ENCODE measurements around the gene SERPINA9.

Gene SERPINA9

DNA sequence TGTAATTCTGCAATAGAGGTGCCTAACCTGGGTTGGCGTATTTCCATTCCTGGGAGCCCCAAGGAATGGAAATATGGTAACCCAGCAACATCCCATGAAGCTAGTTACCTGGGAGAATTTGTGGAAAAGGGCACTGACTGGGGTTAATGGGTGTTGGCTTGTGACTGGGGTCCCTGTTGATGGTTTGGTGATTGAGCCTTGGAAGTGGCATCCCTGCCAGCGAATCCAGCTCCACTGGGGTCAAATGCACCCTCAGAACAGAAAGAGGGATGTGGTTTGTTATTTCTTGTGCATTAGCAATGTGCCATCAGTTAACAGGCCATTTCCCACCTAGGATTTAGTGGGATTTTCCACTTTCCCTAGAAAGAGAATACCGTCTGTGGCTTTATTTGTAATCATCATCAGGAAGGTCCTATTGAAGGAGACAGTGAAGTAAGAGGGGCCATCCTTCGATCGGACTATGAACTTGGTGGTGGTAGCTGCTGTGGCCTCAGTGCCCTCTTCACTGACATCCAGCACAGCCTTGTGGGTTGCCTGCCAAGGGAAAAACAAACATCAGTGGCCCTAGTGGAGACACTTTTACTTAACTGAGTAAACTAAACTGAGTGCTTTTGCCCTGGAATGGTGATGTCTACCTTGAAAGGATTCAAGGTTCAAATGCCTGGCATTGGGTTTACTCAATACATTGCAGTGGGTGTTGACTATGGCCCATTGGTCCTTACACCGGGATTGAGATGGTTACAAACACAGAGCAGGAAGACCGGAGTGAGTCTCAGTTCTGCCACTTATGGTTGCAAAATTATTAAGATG lies 13.0 kb downstream of the SERPINA9 start:
- no peak for DNase-seq (ENCODE audit: low read depth)

DNA sequence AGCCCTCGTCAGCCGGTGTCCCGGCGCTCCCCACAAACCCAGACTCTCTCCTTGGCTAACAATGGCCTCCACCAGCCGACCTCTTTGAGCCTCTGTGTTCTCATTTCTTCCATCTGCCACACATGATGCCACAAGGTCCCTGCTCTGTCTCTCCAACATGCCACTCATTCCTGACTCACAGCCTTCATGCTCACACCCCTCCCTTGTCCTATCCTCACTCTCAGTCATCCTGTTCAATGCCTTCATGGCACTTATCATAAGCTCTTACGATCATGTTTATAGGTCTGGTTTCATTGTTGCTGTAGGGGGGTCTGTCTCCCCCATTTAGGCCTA lies 13.8 kb downstream of the SERPINA9 start:
- DNase-seq (ENCODE audit: low read depth): no peak

- DNase-seq (ENCODE audit: low read depth): no peak
Observed at GRCh38 chr14:94461526-94462218, 14.3 kb downstream of the SERPINA9 start.

- no peak for DNase-seq (ENCODE audit: low read depth)
Observed at GRCh38 chr14:94460631-94461416, 15.2 kb downstream of the SERPINA9 start.

- no peak for DNase-seq (ENCODE audit: low read depth)
Observed at GRCh38 chr14:94458558-94459205, 17.3 kb downstream of the SERPINA9 start.

GRCh38 chr14:94458096-94458495 lies 17.9 kb downstream of the SERPINA9 start:
- no peak for DNase-seq (ENCODE audit: low read depth)

DNA sequence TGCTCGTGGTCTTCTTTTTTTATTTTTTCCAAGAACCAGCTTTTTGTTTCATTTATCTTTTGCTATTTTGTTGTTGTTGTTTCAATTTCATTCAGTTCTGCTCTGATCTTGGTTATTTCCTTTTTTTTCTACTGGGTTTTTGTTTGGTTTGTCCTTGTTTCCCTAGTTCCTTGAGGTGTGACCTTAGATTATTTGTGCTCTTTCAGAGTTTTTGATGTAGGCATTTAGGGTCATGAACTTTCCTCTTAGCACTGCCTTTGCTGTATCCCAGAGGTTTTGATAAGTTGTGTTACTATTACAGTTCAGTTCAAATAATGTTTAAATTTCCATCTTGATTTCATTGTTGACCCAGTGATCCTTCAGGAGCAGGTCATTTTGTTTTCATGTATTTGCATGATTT lies 20.1 kb downstream of the SERPINA9 start:
- DNase-seq (ENCODE audit: low read depth): no peak

DNA sequence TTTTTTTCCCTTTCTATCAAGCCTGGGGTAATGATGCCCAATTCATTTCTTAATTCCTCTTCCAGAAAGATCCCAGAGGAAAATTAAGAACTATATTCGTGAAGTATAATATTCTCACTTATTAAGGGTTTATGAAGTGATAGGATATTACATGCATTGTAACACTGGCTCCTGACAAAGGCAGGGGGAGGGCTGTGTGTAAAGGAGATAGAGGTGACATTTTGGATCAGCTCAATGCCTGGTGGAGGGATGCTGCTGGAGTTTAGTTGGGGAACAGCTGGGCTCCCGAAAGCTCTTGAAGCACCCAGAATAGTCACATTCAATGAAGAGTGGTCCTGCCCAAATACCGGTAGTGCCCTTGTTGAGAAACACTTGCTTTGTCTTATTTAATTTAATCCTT lies 24.2 kb downstream of the SERPINA9 start:
- no peak for DNase-seq (ENCODE audit: low read depth)

GRCh38 chr14:94451091-94451771 lies 24.8 kb downstream of the SERPINA9 start:
- no peak for DNase-seq (ENCODE audit: low read depth)

DNA sequence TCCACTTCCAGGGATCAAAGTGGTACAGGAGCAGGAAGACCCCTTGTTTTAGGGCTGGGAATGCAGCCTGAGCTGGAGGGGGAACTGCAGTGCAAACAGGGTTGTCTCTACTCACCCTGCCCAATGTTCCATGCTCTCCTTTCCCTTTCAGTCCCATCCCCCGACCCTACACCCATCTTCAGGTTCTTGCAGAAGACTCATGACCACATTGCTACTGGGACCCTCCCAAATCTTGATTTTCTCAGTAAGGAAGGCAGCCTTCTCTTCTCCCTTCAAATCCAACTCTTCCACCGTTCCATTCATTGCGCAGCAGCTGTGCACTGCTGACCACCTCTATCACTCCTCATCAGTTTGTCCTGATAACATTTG lies 25.3 kb downstream of the SERPINA9 start:
- DNase-seq (ENCODE audit: low read depth): no peak

GRCh38 chr14:94449930-94450329 lies 26.1 kb downstream of the SERPINA9 start:
- DNase-seq (ENCODE audit: low read depth): no peak

DNA sequence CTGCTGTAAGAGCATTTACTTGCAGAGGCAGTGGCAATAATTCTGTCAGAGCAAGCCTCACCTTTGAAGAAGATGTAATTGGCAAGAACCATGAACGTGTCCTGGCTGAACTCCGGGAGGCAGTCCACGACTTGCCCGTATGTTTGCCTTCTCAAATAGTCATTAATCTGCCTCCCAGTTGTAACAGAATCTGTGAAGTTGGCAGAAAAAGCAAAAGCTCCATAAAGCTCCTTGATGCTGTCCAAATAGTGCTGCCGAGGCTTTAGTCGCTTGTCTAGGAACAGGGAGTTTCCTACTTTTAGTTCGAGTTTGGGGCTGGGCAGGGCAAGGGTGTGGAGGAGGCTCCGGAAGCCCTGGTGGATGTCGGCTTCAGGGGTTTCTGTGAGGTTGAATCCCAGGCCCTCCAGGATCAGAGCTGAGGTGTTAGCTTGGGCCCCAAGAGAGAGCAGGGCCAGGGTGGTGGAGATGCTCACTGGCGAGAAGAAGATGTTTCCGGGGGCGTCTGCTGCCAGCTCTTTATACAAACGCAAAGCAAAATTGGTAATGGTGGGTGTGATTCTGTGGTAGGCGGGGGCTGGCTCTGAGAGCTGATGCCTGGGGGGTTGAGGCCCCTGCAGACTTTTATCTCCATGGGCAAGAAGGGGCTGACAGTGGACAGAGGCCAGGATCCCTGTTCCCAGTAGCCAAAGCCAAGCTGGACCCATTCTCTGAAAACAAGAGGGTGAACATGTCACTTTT lies 27.8 kb downstream of the SERPINA9 start:
- no peak for DNase-seq (ENCODE audit: low read depth)

GRCh38 chr14:94447206-94447605 lies 28.8 kb downstream of the SERPINA9 start:
- no peak for DNase-seq (ENCODE audit: low read depth)

DNA sequence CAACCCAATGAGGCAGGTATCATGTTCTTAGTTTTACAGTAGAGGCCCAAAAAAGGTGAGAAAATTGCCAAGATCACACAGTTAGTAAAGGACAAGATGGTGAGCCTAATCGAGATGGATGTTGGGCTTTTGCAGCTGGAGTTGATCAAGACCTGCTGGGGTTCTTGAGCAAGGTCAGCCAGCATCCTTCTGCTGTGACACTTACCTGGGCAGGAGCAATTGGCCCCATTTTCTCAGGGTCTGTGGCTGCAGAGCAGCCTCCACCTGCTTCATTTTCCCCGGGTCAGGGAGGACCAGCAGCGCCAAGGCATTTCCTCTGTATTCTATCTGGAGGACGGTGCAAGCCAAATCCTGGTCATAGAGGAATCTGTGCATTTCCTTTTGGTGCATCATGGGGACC lies 29.9 kb downstream of the SERPINA9 start:
- DNase-seq (ENCODE audit: low read depth): no peak

- DNase-seq (ENCODE audit: low read depth): no peak
Observed at GRCh38 chr14:94445003-94445402, 31.0 kb downstream of the SERPINA9 start.

DNA sequence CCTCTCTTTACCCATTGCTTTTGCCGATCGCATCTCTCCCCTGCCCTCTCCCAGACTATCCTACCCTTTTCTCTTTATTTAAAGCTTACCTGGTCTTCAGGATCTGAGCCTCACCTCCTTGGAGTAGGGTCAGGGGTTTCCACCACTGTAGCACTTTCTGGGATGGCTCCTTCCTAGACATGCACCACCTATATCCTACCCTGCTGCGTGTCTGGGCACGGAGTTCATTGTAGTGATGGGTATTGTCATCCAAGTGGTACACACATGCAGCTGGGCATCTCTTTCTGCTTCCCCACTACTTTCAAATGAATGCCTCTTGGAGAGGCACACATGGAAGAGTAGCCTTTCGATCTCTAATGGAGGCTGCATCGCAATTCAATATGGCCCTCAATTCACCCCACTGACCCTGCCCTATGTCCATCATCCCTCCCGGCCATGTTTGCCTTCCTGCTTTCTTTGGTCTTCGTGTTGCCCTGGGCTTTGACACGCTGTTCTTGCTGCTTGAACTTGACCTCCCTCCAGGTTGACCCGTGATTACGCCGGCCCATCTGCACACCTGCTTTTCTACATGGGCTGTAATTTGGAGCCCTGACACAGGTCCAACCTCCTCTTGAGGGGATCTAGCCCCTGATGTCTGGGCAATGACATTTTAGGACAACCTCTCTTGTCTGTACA lies 34.3 kb downstream of the SERPINA9 start:
- no peak for DNase-seq (ENCODE audit: low read depth)

DNA sequence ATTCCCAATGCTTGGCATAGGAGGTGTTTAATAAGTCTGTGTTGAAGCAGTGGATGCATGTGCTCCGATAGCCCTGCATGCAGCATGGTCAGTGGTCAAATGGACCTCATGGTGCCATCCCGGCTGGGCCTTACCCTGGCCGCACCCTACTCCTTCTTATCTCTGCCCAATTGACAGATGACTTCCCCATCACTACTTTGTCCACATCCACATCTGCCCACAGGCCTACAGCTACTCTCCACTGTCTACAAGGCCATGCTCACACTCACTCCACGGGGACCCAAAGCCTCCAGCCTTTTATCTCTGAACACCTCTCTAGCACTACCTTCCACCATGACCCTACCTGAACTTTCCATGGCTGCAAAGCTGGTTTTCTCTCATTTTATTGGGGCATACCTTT lies 34.9 kb downstream of the SERPINA9 start:
- no peak for DNase-seq (ENCODE audit: low read depth)

DNA sequence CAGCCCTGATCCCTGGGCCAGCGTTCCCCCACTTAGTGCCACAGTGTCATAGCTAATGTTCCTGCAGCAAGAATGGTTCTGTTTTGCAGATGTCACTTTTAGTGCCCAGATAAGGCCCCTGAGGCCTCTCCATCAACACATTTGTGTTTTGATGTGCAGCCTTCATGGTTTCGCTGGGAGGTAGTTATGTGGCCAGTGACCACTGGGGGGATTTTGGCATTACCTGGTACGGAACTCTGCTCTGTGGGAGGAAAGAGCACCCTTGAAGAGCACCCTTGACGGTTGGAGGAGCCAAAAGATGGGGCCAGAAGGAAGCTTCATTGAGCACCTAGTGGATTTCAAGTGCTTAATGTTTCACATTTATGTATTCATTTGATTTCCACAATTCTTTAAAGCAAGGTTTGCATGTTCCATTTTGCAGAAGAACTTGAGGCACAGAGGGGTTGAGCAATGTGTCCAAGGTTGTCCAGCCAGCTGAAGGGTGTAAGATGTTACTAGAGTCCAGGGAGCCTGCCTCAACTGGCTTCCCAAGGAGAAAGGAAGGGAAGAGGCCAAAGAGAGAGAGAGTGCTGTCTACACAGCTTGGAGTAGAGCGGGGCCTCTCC lies 36.4 kb downstream of the SERPINA9 start:
- DNase-seq (ENCODE audit: low read depth): no peak

DNA sequence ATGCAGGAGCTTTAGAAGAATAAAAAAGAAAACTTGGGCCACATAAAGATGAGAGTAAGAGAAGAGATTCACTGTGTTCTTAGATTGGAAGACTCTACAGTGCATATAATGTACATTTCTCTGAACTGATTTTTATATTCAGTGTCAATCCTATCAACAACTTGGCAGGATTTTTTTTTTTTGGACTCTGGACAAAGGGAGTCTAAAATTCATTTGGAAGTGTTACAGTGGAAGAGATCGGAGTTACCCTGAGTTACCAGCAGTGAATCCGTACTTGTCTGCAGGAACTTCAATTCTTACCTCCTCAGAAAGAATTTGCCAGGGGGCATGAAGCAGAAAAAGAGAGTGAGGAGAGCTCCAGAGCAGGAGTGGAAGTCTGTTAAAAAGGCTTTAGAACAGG lies 47.4 kb downstream of the SERPINA9 start:
- no peak for DNase-seq (ENCODE audit: low read depth)

DNA sequence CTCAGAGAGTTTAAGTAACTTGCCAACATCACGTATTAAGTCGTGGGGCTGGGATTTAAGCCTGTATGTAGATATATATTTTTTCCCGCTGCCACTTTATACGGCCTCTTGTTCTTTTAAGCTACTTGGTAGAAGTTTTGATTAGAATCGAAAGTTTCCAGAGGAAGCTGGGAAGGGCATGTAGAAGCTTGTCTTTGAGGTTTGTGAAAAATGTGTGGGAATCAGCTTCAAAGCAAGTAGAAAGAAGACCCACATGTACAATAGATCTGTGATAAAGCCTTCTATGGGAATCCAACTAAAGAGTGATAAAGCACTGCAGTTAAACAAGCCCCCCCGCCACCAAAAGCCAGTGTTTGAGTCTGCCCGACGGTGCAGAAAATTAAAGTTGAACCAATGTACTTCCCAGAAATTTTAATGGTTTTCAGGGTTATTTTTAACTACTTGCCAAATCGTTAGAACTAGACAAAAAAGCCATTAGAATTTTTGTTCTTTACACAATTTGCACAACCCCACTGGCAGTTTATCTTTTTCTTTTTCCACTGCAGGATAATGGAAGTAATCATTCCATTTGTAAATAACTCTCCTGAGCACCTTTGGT lies 48.9 kb downstream of the SERPINA9 start:
- no peak for DNase-seq (ENCODE audit: low read depth)
